Sigmoid colon (tissue), 4 donors: Measurements from ENCODE around the gene FFAR4.

ENCODE experiments used
- POLR2A ChIP-seq, 2 donors: fragments of 450-650 bp; IDR thresholded peaks; one replicate each; pipeline ENCODE4 v1.6.1; 2016; ENCODE audit warnings: antibody characterized with exemption in 2 of 2, mild to moderate bottlenecking in 2 of 2, moderate library complexity in 2 of 2
- POLR2AphosphoS5 ChIP-seq, 4 donors: sonication (generic); formaldehyde crosslinking; IDR thresholded peaks; one replicate each; pipeline ENCODE4 v1.6.1; 2017; ENCODE audit warnings: antibody characterized with exemption in 4 of 4

- TF ChIP-seq POLR2AphosphoS5 (IDR thresholded peaks at IDR 0.05): no peak
- TF ChIP-seq POLR2A (IDR thresholded peaks at IDR 0.05): no peak
These were observed 45.8 kb downstream of the FFAR4 start, which contains the start of gene PDE6C for GRCh38 chr10:93612311-93612710.
